ENCODE results near the gene SUN1.

The SUN1 gene

GRCh38 chr7:899806-900205 lies 67.5 kb downstream of the SUN1 start:
- Histone ChIP-seq H3K9me3 (replicated peaks; ENCODE audit: insufficient read depth, low read length) (no peaks in the 10 kb centered on the region), H3F3A (ENCODE audit: insufficient read depth, low read length) (no peaks in the 10 kb centered on the region), H3K36me3 (replicated peaks; ENCODE audit: insufficient read depth, low read length) (peaks cover 4% of the 10 kb centered on the region), H4K20me1 (ENCODE audit: insufficient read depth, low read length) (no peaks in the 10 kb centered on the region), H3K9ac (ENCODE audit: low read length) (no peak overlapping the region), H3K4me1 (ENCODE audit: low read length) (no peaks in the 10 kb centered on the region), H3K27ac (ENCODE audit: low read length) (no peak overlapping the region), H2AFZ (ENCODE audit: low read length) (no peak overlapping the region), H3K27me3 (replicated peaks; ENCODE audit: insufficient read depth, low read length) (no peaks in the 10 kb centered on the region), H3K4me2 (ENCODE audit: low read depth, low read length) (no peak overlapping the region), H3K4me3 (ENCODE audit: low read length) (no peak overlapping the region), H3K9me2 (replicated peaks; ENCODE audit: insufficient read depth, low read length) (no peaks in the 10 kb centered on the region), H3K79me2 (ENCODE audit: low read length) (no peaks in the 10 kb centered on the region)
- DNase-seq: no peak
- TF ChIP-seq EZH2phosphoT487 (IDR thresholded peaks at IDR 0.05; ENCODE audit: low read length): no peak
- TF ChIP-seq EZH2 (optimal IDR thresholded peaks at IDR 0.05; ENCODE audit: low read depth, low read length): no peak
- TF ChIP-seq, protein P1, sequence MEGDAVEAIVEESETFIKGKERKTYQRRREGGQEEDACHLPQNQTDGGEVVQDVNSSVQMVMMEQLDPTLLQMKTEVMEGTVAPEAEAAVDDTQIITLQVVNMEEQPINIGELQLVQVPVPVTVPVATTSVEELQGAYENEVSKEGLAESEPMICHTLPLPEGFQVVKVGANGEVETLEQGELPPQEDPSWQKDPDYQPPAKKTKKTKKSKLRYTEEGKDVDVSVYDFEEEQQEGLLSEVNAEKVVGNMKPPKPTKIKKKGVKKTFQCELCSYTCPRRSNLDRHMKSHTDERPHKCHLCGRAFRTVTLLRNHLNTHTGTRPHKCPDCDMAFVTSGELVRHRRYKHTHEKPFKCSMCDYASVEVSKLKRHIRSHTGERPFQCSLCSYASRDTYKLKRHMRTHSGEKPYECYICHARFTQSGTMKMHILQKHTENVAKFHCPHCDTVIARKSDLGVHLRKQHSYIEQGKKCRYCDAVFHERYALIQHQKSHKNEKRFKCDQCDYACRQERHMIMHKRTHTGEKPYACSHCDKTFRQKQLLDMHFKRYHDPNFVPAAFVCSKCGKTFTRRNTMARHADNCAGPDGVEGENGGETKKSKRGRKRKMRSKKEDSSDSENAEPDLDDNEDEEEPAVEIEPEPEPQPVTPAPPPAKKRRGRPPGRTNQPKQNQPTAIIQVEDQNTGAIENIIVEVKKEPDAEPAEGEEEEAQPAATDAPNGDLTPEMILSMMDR (IDR thresholded peaks at IDR 0.05; ENCODE audit: low read length): no peak

- Histone ChIP-seq H3K27ac (ENCODE audit: low read length) (no peak overlapping the region), H3K79me2 (ENCODE audit: low read length) (no peaks in the 10 kb centered on the region), H3K27me3 (replicated peaks; ENCODE audit: insufficient read depth, low read length) (no peaks in the 10 kb centered on the region), H3K4me1 (ENCODE audit: low read length) (no peaks in the 10 kb centered on the region), H4K20me1 (ENCODE audit: insufficient read depth, low read length) (no peaks in the 10 kb centered on the region), H3F3A (ENCODE audit: insufficient read depth, low read length) (peaks cover 4% of the 10 kb centered on the region; the same call in 1 of the 2 replicates), H2AFZ (ENCODE audit: low read length) (no peak overlapping the region), H3K9ac (ENCODE audit: low read length) (no peak overlapping the region), H3K9me3 (replicated peaks; ENCODE audit: insufficient read depth, low read length) (no peaks in the 10 kb centered on the region), H3K4me3 (ENCODE audit: low read length) (no peak overlapping the region), H3K4me2 (ENCODE audit: low read depth, low read length) (no peak overlapping the region), H3K36me3 (replicated peaks; ENCODE audit: insufficient read depth, low read length) (peaks cover 4% of the 10 kb centered on the region), H3K9me2 (replicated peaks; ENCODE audit: insufficient read depth, low read length) (no peaks in the 10 kb centered on the region)
- DNase-seq: no peak
- TF ChIP-seq EZH2 (optimal IDR thresholded peaks at IDR 0.05; ENCODE audit: low read depth, low read length): no peak
- no peak for TF ChIP-seq EZH2phosphoT487 (IDR thresholded peaks at IDR 0.05; ENCODE audit: low read length)
- TF ChIP-seq, protein P1 (IDR thresholded peaks at IDR 0.05; ENCODE audit: low read length): no peak
Observed at GRCh38 chr7:900331-901040, 68.2 kb downstream of the SUN1 start.

DNA sequence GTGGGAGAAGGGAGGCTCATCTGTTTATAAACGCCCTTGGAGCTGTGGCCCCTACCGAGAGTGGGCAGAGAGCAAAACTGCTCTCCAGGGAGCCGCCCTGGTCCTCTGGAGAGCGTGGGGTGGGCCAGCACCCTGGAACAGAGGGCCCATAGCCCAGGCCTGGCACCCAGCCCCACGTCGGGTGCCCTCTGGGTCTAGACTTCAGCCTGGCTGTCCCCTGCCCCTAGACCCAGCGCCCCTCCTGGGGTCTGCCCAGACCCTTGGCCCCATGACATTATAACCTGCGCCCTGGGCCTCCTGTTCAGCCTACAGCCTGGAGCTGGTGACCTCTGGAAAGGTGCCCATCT lies 68.7 kb downstream of the SUN1 start:
- no peaks in the 10 kb centered on the region; the same call in 1 of the 2 replicates for H3K36me3 ChIP-seq (replicated peaks; ENCODE audit: insufficient read depth, low read length)
- no peaks in the 10 kb centered on the region for H4K20me1 ChIP-seq (ENCODE audit: insufficient read depth, low read length)
- H2AFZ ChIP-seq (ENCODE audit: low read length): no peak overlapping the region
- no peaks in the 10 kb centered on the region for H3K4me1 ChIP-seq (ENCODE audit: low read length)
- H3K4me3 ChIP-seq (ENCODE audit: low read length): no peak overlapping the region
- TF ChIP-seq EZH2 (optimal IDR thresholded peaks at IDR 0.05; ENCODE audit: low read depth, low read length): no peak
- TF ChIP-seq, protein P1 (IDR thresholded peaks at IDR 0.05; ENCODE audit: low read length): no peak
- TF ChIP-seq EZH2phosphoT487 (IDR thresholded peaks at IDR 0.05; ENCODE audit: low read length): no peak
- H3K27ac ChIP-seq (ENCODE audit: low read length): no peak overlapping the region
- no peaks in the 10 kb centered on the region for H3K79me2 ChIP-seq (ENCODE audit: low read length)
- DNase-seq: no peak
- H3K9me2 ChIP-seq (replicated peaks; ENCODE audit: insufficient read depth, low read length): no peaks in the 10 kb centered on the region
- H3K4me2 ChIP-seq (ENCODE audit: low read depth, low read length): no peak overlapping the region
- H3K9me3 ChIP-seq (replicated peaks; ENCODE audit: insufficient read depth, low read length): no peaks in the 10 kb centered on the region
- peaks cover 4% of the 10 kb centered on the region; the same call in 1 of the 2 replicates for H3F3A ChIP-seq (ENCODE audit: insufficient read depth, low read length)
- no peaks in the 10 kb centered on the region for H3K27me3 ChIP-seq (replicated peaks; ENCODE audit: insufficient read depth, low read length)
- no peak overlapping the region for H3K9ac ChIP-seq (ENCODE audit: low read length)
